Skeletal muscle tissue (tissue), 4 donors: ENCODE results near the gene C17orf107. TPM values are rescaled to one million over a fixed set of nuclear protein-coding genes. Genes with fewer than 3 reads are reported as not detected.
A peak's percentile ranks its signal among the peaks of the same experiment; 100 is the strongest.
"Not testable (repeated sequence)": the region's sequence is repeated elsewhere in the genome, so short reads cannot be mapped to it uniquely, and the experiment has no call there.

Experiments used
- H3K27ac ChIP-seq: one replicate; pipeline ENCODE4 v1.7.0; 2013; ENCODE audit warnings: mild to moderate bottlenecking, low read depth, low read length, inconsistent platforms
- H3K27me3 ChIP-seq, 3 donors: one replicate each; pipeline ENCODE4 v1.7.0; 2013; ENCODE audit warnings: low read length in 3 of 3; ENCODE audit not compliant: control insufficient read depth in 3 of 3, insufficient read depth in 3 of 3
- H3K36me3 ChIP-seq, 3 donors: one replicate each; pipeline ENCODE4 v1.7.0; 2013; ENCODE audit warnings: low read length in 3 of 3; ENCODE audit not compliant: control insufficient read depth in 3 of 3, insufficient read depth in 3 of 3
- H3K4me1 ChIP-seq, 3 donors: one replicate each; pipeline ENCODE4 v1.7.0; 2013; ENCODE audit warnings: low read length in 3 of 3, mild to moderate bottlenecking in 3 of 3; ENCODE audit not compliant: control insufficient read depth in 3 of 3, insufficient read depth in 3 of 3
- H3K4me3 ChIP-seq, 3 donors: one replicate each; pipeline ENCODE4 v1.7.0; 2013; ENCODE audit warnings: low read length in 3 of 3
- H3K9ac ChIP-seq, 3 donors: one replicate each; pipeline ENCODE4 v1.7.0; 2013; ENCODE audit warnings: low read length in 3 of 3, mild to moderate bottlenecking in 3 of 3, moderate library complexity in 2 of 3, low read depth in 1 of 3
- H3K9me3 ChIP-seq, 3 donors: one replicate each; pipeline ENCODE4 v1.7.0; 2013; ENCODE audit warnings: low read length in 3 of 3; ENCODE audit not compliant: control insufficient read depth in 3 of 3
- total RNA-seq: library from RNA; depleted of rRNA; stranded (reverse); fragments of >200 nt; gene quantifications from one replicate; pipeline ENCODE4 v1.2.3, GENCODE V29; 2014
- donor health status: Osteomylitis.

The C17orf107 gene
- total RNA-seq, 1 donor from 2014 or later: 2.6 TPM

DNA sequence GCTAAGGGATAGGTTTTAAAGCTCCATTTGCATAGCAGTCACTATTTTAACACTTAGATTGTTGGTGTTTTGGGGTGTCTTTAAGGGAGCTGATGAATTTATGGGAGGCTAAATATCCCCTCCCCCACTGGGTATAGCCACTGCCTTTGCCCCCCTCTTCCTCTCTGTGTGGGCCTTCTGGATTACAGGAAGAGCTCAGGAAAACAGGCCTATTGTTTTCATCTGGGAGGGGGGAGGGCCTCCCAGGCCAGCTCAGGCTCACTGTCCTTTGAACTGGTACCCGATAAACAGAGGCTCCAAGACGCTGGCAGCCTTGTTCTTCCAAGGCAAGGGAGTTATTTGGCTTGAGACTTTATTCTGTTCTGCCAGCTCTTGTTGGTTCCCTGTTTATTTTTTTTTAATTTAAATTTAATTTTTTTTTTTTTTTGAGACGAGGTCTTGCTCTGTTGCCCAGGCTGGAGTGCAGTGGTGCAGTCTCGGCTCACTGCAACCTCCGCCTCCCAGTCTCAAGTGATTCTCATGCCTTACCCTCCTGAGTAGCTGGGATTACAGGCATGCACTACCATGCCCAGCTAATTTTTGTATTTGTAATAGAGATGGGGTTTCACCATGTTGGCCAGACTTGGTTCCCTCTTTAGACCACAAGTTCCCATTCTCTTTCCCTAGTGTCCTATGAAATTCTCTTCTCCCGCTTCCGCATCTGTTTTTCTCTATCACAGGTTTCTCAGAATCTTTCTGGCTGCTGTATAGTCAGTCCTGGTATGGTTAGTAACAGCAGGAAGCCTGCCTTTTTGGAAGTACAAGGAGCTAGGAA is 41.1 kb upstream of the C17orf107 start:
- Histone ChIP-seq H3K4me3 (peak overlapping the region in 1 of 3 donors; percentile 7), H3K36me3 (peaks cover 0 to 7% (median 2%) of the 10 kb centered on the region in 3 donors), H3K9ac (no peak overlapping the region), H3K27me3 (no peaks in the 10 kb centered on the region), H3K27ac (peak overlapping the region; percentile 28), H3K4me1 (peaks cover 12 to 31% (median 16%) of the 10 kb centered on the region in 3 donors), H3K9me3 (no peaks in the 10 kb centered on the region)

DNA sequence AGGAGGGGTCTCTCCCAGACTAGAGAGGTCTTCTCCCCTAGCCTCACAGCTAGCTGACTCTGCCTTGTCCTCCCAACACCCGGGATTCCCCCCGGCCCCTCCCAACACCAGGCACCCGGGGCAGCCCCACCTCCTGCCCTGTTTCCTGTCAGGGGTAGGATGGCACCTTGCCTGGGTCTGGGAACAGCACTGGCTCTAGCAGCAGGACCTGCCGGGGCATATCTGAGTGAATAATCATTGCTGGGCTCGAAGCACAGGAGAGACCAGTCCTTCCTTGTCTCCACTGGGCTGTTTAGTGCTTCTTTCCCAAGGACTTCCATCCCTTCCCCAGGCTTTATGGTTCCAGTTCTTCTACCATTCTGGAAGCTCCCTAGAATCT is 40.5 kb upstream of the C17orf107 start:
- H3K27ac ChIP-seq: peak overlapping the region; percentile 14
- H3K36me3 ChIP-seq: peaks cover 0 to 4% (median 2%) of the 10 kb centered on the region in 3 donors
- no peaks in the 10 kb centered on the region for H3K27me3 ChIP-seq
- no peak overlapping the region for H3K9ac ChIP-seq
- peak overlapping the region in 1 of 3 donors; percentile 7 for H3K4me3 ChIP-seq
- H3K9me3 ChIP-seq: no peaks in the 10 kb centered on the region
- H3K4me1 ChIP-seq: peaks cover 12 to 31% (median 16%) of the 10 kb centered on the region in 3 donors

DNA sequence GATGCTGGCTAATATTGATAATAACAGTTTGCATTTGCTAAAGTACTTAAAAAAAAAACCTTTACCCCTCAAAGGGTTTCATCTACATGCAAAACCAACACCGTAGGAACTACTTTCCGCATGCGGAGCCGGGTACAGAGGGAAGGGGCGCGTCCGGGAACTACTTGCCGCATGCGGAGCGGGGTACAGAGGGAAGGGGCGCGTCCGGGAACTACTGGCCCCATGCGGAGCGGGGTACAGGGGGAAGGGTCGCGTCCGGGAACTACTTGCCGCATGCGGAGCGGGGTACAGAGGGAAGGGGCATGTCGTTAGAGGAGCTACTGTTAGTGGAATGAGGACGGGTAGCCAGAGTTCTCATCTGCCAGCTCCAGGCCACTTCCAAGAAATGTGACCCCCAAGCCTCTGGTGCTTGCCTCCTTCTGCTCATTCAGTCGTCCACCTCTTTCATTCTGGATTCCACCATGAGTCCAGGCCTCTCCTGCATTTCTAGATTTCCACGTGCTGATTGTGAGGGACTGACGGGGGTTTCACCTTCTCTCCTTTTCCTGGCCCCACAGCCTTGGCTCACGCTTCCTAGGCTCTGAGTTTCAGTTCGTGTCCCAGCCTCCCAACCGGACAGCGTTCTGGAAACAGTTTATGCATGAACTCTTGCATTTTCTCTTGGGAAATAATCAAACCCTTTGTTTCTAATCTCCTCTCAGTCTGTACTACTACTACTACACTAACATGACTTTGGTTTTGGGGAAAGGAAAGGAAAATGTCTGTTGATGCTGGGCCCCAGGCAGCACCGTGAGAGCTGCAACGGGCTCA is 39.3 kb upstream of the C17orf107 start:
- Histone ChIP-seq H3K9ac (peak overlapping the region in 1 of 3 donors; percentile 8), H3K4me3 (no peak overlapping the region), H3K4me1 (peaks cover 12 to 31% (median 16%) of the 10 kb centered on the region in 3 donors), H3K9me3 (no peaks in the 10 kb centered on the region), H3K36me3 (peaks cover 0 to 4% (median 0%) of the 10 kb centered on the region in 3 donors), H3K27me3 (no peaks in the 10 kb centered on the region), H3K27ac (no peak overlapping the region)

DNA sequence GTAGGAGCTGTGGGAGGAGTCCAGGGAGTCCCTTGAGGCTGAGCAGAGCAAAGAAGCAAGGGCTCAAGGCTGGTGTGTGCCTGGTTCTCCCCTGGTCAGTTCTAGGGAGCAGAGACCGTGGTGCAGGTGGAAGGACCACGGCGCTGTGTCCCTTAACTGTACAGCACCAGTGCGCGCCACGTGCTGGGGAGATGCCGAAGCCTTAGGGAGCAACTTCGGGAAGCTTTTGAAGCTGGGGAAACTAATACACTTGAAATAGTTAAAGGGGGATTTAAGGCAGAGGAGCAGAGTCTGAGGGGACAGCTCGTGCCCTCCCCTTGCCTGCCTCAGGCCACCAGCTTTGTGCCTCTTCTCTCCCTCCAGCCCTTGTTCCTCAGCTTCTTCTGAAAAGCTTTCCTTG is 38.7 kb upstream of the C17orf107 start:
- Histone ChIP-seq H3K4me3 (no peak overlapping the region), H3K4me1 (peaks cover 12 to 31% (median 16%) of the 10 kb centered on the region in 3 donors), H3K9ac (peak overlapping the region in 1 of 3 donors; percentile 8), H3K27ac (no peak overlapping the region), H3K36me3 (peaks cover 0 to 4% (median 0%) of the 10 kb centered on the region in 3 donors), H3K9me3 (no peaks in the 10 kb centered on the region), H3K27me3 (no peaks in the 10 kb centered on the region)

DNA sequence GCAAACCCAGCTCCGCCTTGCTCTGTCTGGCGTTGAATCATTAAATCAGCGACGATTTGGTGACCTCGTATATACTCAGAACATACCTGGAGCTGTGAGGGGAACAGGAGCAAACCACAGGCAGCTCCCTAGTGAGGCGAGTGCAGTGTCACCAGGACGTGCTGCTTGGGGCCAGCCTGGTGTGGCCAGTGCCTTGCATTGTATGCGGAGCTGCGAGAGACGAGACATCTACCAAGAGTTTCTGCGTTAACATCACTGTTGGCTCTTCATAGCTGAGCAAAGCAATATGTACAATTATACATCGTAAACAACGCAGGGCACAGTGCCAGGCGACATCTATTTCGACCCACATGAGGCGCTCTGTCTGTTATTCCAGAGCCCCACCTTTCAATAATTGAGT is 38.3 kb upstream of the C17orf107 start:
- H3K9me3 ChIP-seq: no peaks in the 10 kb centered on the region
- H3K9ac ChIP-seq: no peak overlapping the region
- peaks cover 12 to 31% (median 16%) of the 10 kb centered on the region in 3 donors for H3K4me1 ChIP-seq

DNA sequence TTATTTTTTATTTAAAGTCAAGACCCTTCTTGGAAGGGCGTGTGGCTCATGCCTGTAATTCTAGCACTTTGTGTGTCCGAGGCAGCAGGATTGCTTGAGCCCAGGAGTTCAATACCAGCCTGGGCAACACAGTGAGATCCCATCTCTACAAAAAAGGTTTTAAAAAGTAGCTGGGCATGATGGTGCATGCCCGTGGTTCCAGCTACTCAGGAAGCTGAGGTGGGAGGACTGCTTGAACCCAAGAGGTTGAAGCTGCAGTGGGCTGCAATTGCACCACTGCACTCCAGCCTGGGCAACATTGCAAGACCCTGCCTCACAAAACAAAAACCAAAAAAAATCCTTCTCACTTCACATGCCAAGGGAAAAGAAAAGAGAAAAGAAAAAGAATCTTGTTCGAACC is 36.6 kb upstream of the C17orf107 start:
- H3K4me1 ChIP-seq: peaks cover 6 to 17% (median 9%) of the 10 kb centered on the region in 3 donors
- no peaks in the 10 kb centered on the region for H3K9me3 ChIP-seq
- H3K9ac ChIP-seq: no peak overlapping the region
- peaks cover 0 to 4% (median 0%) of the 10 kb centered on the region in 3 donors for H3K36me3 ChIP-seq
- no peaks in the 10 kb centered on the region for H3K27me3 ChIP-seq
- H3K27ac ChIP-seq: no peak overlapping the region
- H3K4me3 ChIP-seq: no peak overlapping the region

More for the DNA sequence above, 38.3 kb upstream of the C17orf107 start:
- Histone ChIP-seq H3K36me3 (peaks cover 0 to 4% (median 0%) of the 10 kb centered on the region in 3 donors), H3K27ac (no peak overlapping the region), H3K27me3 (no peaks in the 10 kb centered on the region), H3K4me3 (no peak overlapping the region)

DNA sequence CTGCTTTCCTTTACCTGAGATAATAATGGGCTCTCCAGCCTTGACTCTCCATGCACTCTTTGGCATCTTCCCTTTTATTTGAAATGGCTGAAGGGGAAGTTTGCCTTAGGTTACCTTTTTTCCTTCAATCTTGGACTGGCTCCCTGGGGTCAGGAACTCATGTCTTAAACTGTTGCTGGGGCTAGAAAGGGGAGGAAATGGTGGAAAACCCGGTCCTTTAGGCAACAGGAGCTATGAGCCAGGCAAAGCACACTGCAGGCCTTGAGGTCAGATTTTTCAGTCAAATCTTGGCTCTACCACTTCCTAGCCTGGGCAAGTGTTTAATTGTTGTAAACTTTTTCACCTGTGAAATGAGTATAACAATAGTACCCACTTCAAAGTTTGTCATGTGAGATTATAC is 36.0 kb upstream of the C17orf107 start:
- no peaks in the 10 kb centered on the region for H3K9me3 ChIP-seq
- peaks cover 5 to 14% (median 6%) of the 10 kb centered on the region in 3 donors for H3K4me1 ChIP-seq
- peaks cover 0 to 4% (median 0%) of the 10 kb centered on the region in 3 donors for H3K36me3 ChIP-seq
- no peak overlapping the region for H3K9ac ChIP-seq
- no peak overlapping the region for H3K4me3 ChIP-seq
- H3K27me3 ChIP-seq: no peaks in the 10 kb centered on the region
- H3K27ac ChIP-seq: no peak overlapping the region

DNA sequence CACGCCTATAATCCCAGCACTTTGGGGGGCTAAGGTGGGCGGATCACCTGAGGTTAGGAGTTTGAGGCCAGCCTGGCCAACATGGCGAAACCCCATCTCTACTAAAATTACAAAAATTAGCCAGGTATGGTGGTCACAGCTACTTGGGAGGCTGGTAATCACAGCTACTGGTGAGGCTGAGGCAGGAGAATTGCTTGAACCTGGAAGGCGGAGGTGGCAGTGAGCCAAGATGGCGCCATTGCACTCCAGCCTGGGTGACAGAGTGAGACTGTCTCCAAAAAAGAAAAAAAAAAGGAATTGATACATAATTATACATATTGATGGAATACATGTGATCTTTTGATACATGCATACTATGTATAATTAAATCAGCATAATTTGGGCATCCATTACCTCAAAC is 31.8 kb upstream of the C17orf107 start:
- H3K27ac ChIP-seq: not testable (repeated sequence)

DNA sequence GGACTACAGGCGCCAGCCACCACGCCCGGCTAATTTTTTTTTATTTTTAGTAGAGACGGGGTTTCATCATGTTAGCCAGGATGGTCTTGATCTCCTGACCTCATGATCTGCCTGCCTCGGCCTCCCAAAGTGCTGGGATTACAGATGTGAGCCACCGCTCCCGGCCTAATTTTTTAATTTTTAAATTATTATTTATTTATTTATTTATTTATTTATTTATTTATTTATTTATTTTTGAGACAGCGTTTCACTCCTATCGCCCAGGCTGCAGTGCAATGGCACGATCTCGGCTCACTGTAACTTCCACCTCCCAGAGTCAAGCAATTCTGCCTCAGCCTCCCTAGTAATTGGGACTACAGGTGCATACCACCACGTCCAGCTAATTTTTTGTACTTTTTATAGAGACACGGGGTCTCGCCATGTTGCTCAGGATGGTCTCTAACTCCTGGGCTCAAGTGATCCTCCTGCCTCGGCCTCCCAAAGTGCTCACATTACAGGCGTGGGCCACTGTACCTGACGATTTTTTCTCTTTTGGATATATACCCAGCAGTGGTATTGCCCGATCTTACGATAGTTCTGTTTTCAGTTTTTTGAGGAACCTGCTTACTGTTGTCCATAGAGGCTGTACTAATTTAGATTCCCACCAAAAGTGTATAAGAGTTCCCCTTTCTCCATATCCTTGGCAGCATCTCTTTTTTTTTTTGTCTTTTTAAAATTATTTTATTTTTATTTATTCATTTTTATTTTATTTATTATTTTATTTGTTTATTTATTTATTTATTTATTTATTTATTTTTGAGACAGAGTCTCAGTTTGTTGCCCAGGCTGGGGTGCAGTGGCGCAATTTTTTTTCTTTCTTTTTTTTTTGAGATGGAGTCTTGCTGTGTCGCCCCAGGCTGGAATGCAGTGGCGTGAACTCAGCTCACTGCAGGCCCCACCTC is 30.0 kb upstream of the C17orf107 start:
- H3K36me3 ChIP-seq, H3K9ac ChIP-seq, H3K27ac ChIP-seq, H3K4me3 ChIP-seq, H3K27me3 ChIP-seq, H3K4me1 ChIP-seq, H3K9me3 ChIP-seq: not testable (repeated sequence)

More for the DNA sequence above, 31.8 kb upstream of the C17orf107 start:
- H3K4me1 ChIP-seq, H3K27me3 ChIP-seq, H3K4me3 ChIP-seq, H3K9ac ChIP-seq, H3K36me3 ChIP-seq, H3K9me3 ChIP-seq: not testable (repeated sequence)
